C4-2B (cell line): ENCODE measurements around the gene PARD3.

Experiments used
- ZFX ChIP-seq: fragments of 450-650 bp; IDR thresholded peaks from 2 replicates; pipeline ENCODE4 v1.6.1; 2017
- TF ChIP-seq, protein P1 (sequence below): fragments of 450-650 bp; conservative IDR thresholded peaks from 2 replicates; pipeline ENCODE4 v1.5.1; 2017; ENCODE audit warnings: mild to moderate bottlenecking

DNA sequence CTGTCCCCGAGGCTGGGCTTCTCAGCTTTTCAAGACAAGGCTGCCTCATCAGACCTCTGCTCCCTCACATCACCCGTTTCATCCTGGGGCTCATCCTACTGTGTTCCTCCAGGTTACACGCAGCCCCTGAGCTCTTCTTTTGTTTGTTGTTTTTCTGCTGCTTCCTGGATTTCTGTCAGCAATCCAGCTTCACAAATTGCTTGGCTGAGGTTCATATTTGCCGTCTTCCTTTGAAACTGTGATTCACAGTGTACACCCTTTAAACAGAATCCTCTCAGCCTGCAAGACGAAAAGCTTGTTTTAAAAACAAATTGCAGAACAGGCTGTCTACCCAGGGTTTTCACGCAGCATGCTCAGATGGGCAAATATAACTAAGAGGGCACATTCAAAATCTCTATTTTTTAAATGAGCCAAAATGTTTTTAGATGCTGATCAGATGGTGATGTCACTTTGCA, 39.1 kb upstream of the PARD3 start:
- TF ChIP-seq, protein P1, sequence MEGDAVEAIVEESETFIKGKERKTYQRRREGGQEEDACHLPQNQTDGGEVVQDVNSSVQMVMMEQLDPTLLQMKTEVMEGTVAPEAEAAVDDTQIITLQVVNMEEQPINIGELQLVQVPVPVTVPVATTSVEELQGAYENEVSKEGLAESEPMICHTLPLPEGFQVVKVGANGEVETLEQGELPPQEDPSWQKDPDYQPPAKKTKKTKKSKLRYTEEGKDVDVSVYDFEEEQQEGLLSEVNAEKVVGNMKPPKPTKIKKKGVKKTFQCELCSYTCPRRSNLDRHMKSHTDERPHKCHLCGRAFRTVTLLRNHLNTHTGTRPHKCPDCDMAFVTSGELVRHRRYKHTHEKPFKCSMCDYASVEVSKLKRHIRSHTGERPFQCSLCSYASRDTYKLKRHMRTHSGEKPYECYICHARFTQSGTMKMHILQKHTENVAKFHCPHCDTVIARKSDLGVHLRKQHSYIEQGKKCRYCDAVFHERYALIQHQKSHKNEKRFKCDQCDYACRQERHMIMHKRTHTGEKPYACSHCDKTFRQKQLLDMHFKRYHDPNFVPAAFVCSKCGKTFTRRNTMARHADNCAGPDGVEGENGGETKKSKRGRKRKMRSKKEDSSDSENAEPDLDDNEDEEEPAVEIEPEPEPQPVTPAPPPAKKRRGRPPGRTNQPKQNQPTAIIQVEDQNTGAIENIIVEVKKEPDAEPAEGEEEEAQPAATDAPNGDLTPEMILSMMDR: no peak
- TF ChIP-seq ZFX: no peak
